Measurements from ENCODE around the gene FOXP3. TPM values are rescaled to one million over a fixed set of nuclear protein-coding genes. Genes with fewer than 3 reads are reported as not detected.

Gene FOXP3
- total and polyA plus RNA-seq, 2 donors (not counting 3 experiments of a cell fraction or from before 2014, with no cell fraction given) = 0.06 TPM; not detected in 1

- POLR2A ChIA-PET = no interaction called here
- Histone ChIP-seq H3K9me1 (replicated peaks; ENCODE audit: control insufficient read depth, extremely low read depth, insufficient read depth, low read length) (no peaks in the 10 kb centered on the region), H3K9me3 (replicated peaks; ENCODE audit: control insufficient read depth, insufficient read depth, low read length) (no peaks in the 10 kb centered on the region), H4K20me1 (replicated peaks; ENCODE audit: control insufficient read depth, extremely low read depth, insufficient read depth, low read length) (no peaks in the 10 kb centered on the region), H3K27me3 (ENCODE audit: control insufficient read depth in 2 of 2, insufficient read depth in 2 of 2, low read length in 2 of 2) (no peaks in the 10 kb centered on the region), H3K4me3 (replicated peaks in 1 of 3; ENCODE audit: insufficient read depth in 1 of 3, low read depth in 1 of 3, low read length in 3 of 3) (no peak overlapping the region), H3K4me2 (ENCODE audit: insufficient read depth, low read length) (no peak overlapping the region), H3K79me2 (ENCODE audit: control insufficient read depth, insufficient read depth, low read length) (no peaks in the 10 kb centered on the region), H3K9ac (replicated peaks; ENCODE audit: extremely low read depth, insufficient read depth, low read length) (no peak overlapping the region), H3K4me1 (ENCODE audit: control insufficient read depth, extremely low read depth, insufficient read depth, low read length) (no peaks in the 10 kb centered on the region), H3K27ac (ENCODE audit: insufficient read depth, low read depth, low read length) (no peak overlapping the region), H3K36me3 (ENCODE audit: control insufficient read depth in 2 of 2, extremely low read depth in 1 of 2, insufficient read depth in 2 of 2, low read length in 2 of 2) (no peaks in the 10 kb centered on the region), H2AFZ (ENCODE audit: low read depth, low read length) (no peak overlapping the region)
- intact Hi-C loops (cut with micrococcal nuclease) (no loop called here), dilution Hi-C loops (cut with MboI; ENCODE audit: extremely low pct_ligation_motif_present, low sequenced_read_pairs) (no loop called here)
- TF ChIP-seq POLR2AphosphoS5 (IDR thresholded peaks at IDR 0.05; ENCODE audit: insufficient read depth, low read depth, low read length) (no peak), POLR2A (IDR thresholded peaks at IDR 0.05; ENCODE audit: low read depth, low read length) (no peak), MYC (IDR thresholded peaks at IDR 0.05; ENCODE audit: low read depth, low read length) (no peak), EZH2 (IDR thresholded peaks at IDR 0.05; ENCODE audit: borderline replicate concordance, low read depth, low read length, severe bottlenecking) (no peak), GATA2 (IDR thresholded peaks at IDR 0.05; ENCODE audit: insufficient read depth, insufficient read length, low read depth, low read length) (no peak), JUN (IDR thresholded peaks at IDR 0.05; ENCODE audit: borderline replicate concordance, insufficient read depth, insufficient read length, low read depth) (no peak), FOS (IDR thresholded peaks at IDR 0.05; ENCODE audit: borderline replicate concordance, insufficient read depth, low read length) (no peak), MAX (IDR thresholded peaks at IDR 0.05; ENCODE audit: insufficient read depth, insufficient read length) (no peak)
- TF ChIP-seq, protein P1, sequence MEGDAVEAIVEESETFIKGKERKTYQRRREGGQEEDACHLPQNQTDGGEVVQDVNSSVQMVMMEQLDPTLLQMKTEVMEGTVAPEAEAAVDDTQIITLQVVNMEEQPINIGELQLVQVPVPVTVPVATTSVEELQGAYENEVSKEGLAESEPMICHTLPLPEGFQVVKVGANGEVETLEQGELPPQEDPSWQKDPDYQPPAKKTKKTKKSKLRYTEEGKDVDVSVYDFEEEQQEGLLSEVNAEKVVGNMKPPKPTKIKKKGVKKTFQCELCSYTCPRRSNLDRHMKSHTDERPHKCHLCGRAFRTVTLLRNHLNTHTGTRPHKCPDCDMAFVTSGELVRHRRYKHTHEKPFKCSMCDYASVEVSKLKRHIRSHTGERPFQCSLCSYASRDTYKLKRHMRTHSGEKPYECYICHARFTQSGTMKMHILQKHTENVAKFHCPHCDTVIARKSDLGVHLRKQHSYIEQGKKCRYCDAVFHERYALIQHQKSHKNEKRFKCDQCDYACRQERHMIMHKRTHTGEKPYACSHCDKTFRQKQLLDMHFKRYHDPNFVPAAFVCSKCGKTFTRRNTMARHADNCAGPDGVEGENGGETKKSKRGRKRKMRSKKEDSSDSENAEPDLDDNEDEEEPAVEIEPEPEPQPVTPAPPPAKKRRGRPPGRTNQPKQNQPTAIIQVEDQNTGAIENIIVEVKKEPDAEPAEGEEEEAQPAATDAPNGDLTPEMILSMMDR (IDR thresholded peaks at IDR 0.05; ENCODE audit: extremely low read depth in 1 of 2, insufficient read depth in 1 of 2, low read depth in 1 of 2, low read length in 2 of 2) = no peak
- FAIRE-seq = no peak
- CTCF ChIA-PET = no interaction called here
- DNase-seq (ENCODE audit: low read depth, low spot score) = no peak
- no TSS peak for BruUV-seq (replicated peaks)
These were observed 36.8 kb downstream of the FOXP3 start for GRCh38 chrX:49227726-49228125.

All from endothelial cell of umbilical vein (primary cell).